GM18511 (cell line): Measurements from ENCODE around the gene CAMTA1.

Experiments used
- ATAC-seq: cut with Tn5 transposase; IDR thresholded peaks from one replicate; pipeline ENCODE4 v1.9.1; 2021; ENCODE audit warnings: mild to moderate bottlenecking, moderate library complexity; ENCODE audit not compliant: unreplicated experiment

Gene CAMTA1

GRCh38 chr1:7795406-7795805 is 1010.2 kb downstream of the CAMTA1 start:
- no peak for ATAC-seq

- ATAC-seq, result no peak
Observed at GRCh38 chr1:7805460-7805859, 1020.2 kb downstream of the CAMTA1 start.

GRCh38 chr1:7808253-7808844 is 1023.1 kb downstream of the CAMTA1 start:
- no peak for ATAC-seq

- no peak for ATAC-seq
Observed at GRCh38 chr1:7809742-7810141, 1024.5 kb downstream of the CAMTA1 start.

GRCh38 chr1:7810395-7810794 is 1025.1 kb downstream of the CAMTA1 start:
- ATAC-seq, result no peak

GRCh38 chr1:7811476-7811875 is 1026.2 kb downstream of the CAMTA1 start:
- ATAC-seq, result no peak

GRCh38 chr1:7813677-7814373 is 1028.6 kb downstream of the CAMTA1 start:
- ATAC-seq, result no peak
